CD4-positive, alpha-beta T cell (primary cell): ENCODE data around the gene SEMA4D. TPM values are rescaled to one million over a fixed set of nuclear protein-coding genes. Genes with fewer than 3 reads are reported as not detected.

Experiments used
- ATAC-seq: fragments of 200-7000 bp; cut with Tn5 transposase; one replicate; pipeline ENCODE4 v1.10.0; 2022; ENCODE audit warnings: mild to moderate bottlenecking; ENCODE audit not compliant: poor library complexity
- CTCF ChIA-PET: fragments of 350-600 bp; sonication (Branson Sonifier 250); formaldehyde crosslinking; loops from one replicate; lab custom pipeline; 2021; ENCODE audit warnings: antibody characterized with exemption, inconsistent platforms; lab: Charles Lee
- POLR2A ChIA-PET: fragments of 350-600 bp; sonication (Branson Sonifier 250); formaldehyde crosslinking; loops from one replicate; lab custom pipeline; 2021; ENCODE audit warnings: antibody characterized with exemption, inconsistent platforms; lab: Charles Lee
- DNase-seq, 14 experiments: peaks; one replicate each; pipeline ENCODE4 v3.0.0-alpha.2; 2013 to 2020; ENCODE audit warnings: mixed read lengths in 2 of 14
- H3K27ac ChIP-seq, 2 donors: one replicate each; pipeline versions ENCODE4 v1.5.1 to v1.7.0; 2013; ENCODE audit warnings: low read length in 2 of 2, low read depth in 1 of 2, mild to moderate bottlenecking in 1 of 2
- H3K27me3 ChIP-seq, 2 experiments: 1 replicate in 1 of 2; 2 replicates in 1 of 2; pipeline versions ENCODE4 v1.6.1 to v1.7.0; 2013; ENCODE audit warnings: low read length in 2 of 2, control low read depth in 1 of 2, mild to moderate bottlenecking in 1 of 2, moderate library complexity in 1 of 2; ENCODE audit not compliant: insufficient read depth in 2 of 2, control insufficient read depth in 1 of 2
- H3K36me3 ChIP-seq: one replicate; pipeline ENCODE4 v1.6.1; 2013; ENCODE audit warnings: low read length, control low read depth; ENCODE audit not compliant: insufficient read depth
- H3K4me1 ChIP-seq: one replicate; pipeline ENCODE4 v1.6.1; 2013; ENCODE audit warnings: low read length, control low read depth; ENCODE audit not compliant: insufficient read depth
- H3K4me3 ChIP-seq: one replicate; pipeline ENCODE4 v1.5.1; 2013; ENCODE audit warnings: mild to moderate bottlenecking, low read length, moderate library complexity
- H3K9me3 ChIP-seq, 2 experiments: 1 replicate in 1 of 2; 2 replicates in 1 of 2; pipeline versions ENCODE4 v1.6.1 to v1.7.0; 2013; ENCODE audit warnings: low read length in 2 of 2, mild to moderate bottlenecking in 2 of 2, control low read depth in 1 of 2, moderate library complexity in 1 of 2; ENCODE audit not compliant: control insufficient read depth in 1 of 2, insufficient read depth in 1 of 2
- H3K27ac Mint-ChIP-seq: one replicate; pipeline ENCODE4 v1.8.0; 2020; ENCODE audit warnings: mixed read lengths
- H3K27me3 Mint-ChIP-seq: one replicate; pipeline ENCODE4 v1.8.0; 2021; ENCODE audit warnings: mixed read lengths
- H3K36me3 Mint-ChIP-seq: one replicate; pipeline ENCODE4 v1.8.0; 2021; ENCODE audit warnings: low read depth, mixed read lengths
- H3K4me1 Mint-ChIP-seq: one replicate; pipeline ENCODE4 v1.8.0; 2021; ENCODE audit warnings: low read depth, mixed read lengths
- H3K4me3 Mint-ChIP-seq: one replicate; pipeline ENCODE4 v1.8.0; 2020; ENCODE audit warnings: mild to moderate bottlenecking, mixed read lengths
- H3K9me3 Mint-ChIP-seq: one replicate; pipeline ENCODE4 v1.8.0; 2020; ENCODE audit warnings: mixed read lengths
- intact Hi-C, 2 experiments: fragments of 100-400 bp; cut with DNase I in 1 of 2; cut with micrococcal nuclease in 1 of 2; formaldehyde crosslinking; loops; one replicate each; pipeline versions ENCODE4 v1.15.1 to v1.9.0; 2023 to 2025; cut with DNase I, micrococcal nuclease
- total RNA-seq, 174 experiments: library from RNA in 2 of 174; stranded (reverse) in 2 of 174; gene quantifications; one replicate each; pipeline ENCODE4 v1.2.3 and lab custom pipeline; 2021 to 2026
- TF ChIP-seq, protein P1 (sequence below): fragments of 200-600 bp; IDR thresholded peaks from one replicate; pipeline ENCODE4 v1.8.0; 2022; ENCODE audit warnings: antibody characterized with exemption, mild to moderate bottlenecking

Gene SEMA4D
- total RNA-seq, 2 experiments from 2014 or later: 399 to 430 TPM

GRCh38 chr9:89442981-89443814 is 54.7 kb downstream of the SEMA4D start:
- Mint-ChIP-seq H3K27ac (peak overlapping the region; percentile 96), H3K27me3 (no peaks in the 10 kb centered on the region), H3K4me1 (peaks cover 86% of the 10 kb centered on the region), H3K36me3 (peaks cover 79% of the 10 kb centered on the region), H3K4me3 (no peak overlapping the region), H3K9me3 (no peaks in the 10 kb centered on the region)
- TF ChIP-seq, protein P1, sequence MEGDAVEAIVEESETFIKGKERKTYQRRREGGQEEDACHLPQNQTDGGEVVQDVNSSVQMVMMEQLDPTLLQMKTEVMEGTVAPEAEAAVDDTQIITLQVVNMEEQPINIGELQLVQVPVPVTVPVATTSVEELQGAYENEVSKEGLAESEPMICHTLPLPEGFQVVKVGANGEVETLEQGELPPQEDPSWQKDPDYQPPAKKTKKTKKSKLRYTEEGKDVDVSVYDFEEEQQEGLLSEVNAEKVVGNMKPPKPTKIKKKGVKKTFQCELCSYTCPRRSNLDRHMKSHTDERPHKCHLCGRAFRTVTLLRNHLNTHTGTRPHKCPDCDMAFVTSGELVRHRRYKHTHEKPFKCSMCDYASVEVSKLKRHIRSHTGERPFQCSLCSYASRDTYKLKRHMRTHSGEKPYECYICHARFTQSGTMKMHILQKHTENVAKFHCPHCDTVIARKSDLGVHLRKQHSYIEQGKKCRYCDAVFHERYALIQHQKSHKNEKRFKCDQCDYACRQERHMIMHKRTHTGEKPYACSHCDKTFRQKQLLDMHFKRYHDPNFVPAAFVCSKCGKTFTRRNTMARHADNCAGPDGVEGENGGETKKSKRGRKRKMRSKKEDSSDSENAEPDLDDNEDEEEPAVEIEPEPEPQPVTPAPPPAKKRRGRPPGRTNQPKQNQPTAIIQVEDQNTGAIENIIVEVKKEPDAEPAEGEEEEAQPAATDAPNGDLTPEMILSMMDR: no peak
- H3K9me3 ChIP-seq: no peaks in the 10 kb centered on the region
- peak overlapping the region; percentile 66 to 71 for H3K27ac ChIP-seq
- H3K4me3 ChIP-seq: no peak overlapping the region
- peaks cover 66% of the 10 kb centered on the region for H3K36me3 ChIP-seq
- DNase-seq (peak in 2 of 14 experiments; percentile 49 to 60), ATAC-seq (no peak)
- no peaks in the 10 kb centered on the region for H3K27me3 ChIP-seq
- ChIA-PET CTCF (interaction anchor here (0.8 to 3.0 kb wide), 3 partner anchors 14 to 106 kb away, joined by 3 to 11 read pairs (median 7); no protein-coding TSS in a partner anchor), POLR2A (interaction anchor here (0.6 to 3.0 kb wide), 9 partner anchors 10 to 105 kb away, joined by 3 to 35 read pairs (median 7); no protein-coding TSS in a partner anchor)
- peaks cover 99% of the 10 kb centered on the region for H3K4me1 ChIP-seq
- intact Hi-C loops: loop anchor here in 1 of 2 experiments (5.0 kb wide), 1 partner anchor 39 kb away; no protein-coding TSS in a partner anchor

DNA sequence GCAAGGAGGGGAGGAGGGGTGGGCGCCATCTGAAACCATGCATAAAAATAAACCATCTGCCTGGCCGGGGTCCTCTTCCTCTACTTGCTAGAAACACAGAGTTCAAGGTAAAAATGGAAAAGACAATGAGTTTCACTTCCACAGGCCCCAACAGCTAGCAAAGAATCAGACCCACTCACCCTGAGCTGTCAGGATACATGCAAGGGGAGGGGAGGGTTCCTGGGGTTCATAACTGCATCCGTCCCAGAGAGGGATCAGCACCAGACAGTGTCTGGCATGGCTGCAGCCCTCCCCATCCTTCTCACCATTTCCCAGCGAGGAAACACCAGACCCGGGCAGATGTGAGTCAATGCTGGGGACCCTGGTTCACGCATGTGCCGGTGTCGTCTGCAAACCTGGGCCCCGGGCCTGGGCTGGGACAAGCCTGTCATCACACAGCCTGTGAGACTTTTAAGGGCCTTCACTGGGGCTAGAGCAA is 55.4 kb downstream of the SEMA4D start:
- Histone ChIP-seq H3K9me3 (no peaks in the 10 kb centered on the region), H3K4me1 (peaks cover 99% of the 10 kb centered on the region), H3K27me3 (no peaks in the 10 kb centered on the region), H3K36me3 (peaks cover 66% of the 10 kb centered on the region), H3K4me3 (no peak overlapping the region), H3K27ac (peak overlapping the region; percentile 37 to 51)
- TF ChIP-seq, protein P1: no peak
- Mint-ChIP-seq H3K27ac (peak overlapping the region; percentile 96), H3K27me3 (no peaks in the 10 kb centered on the region), H3K9me3 (no peaks in the 10 kb centered on the region), H3K4me3 (no peak overlapping the region), H3K36me3 (peaks cover 81% of the 10 kb centered on the region), H3K4me1 (peaks cover 89% of the 10 kb centered on the region)
- ChIA-PET POLR2A (interaction anchor here (0.6 to 3.0 kb wide), 4 partner anchors 14 to 106 kb away, joined by 3 to 35 read pairs (median 4); no protein-coding TSS in a partner anchor), CTCF (interaction anchor here (0.6 to 3.0 kb wide), 3 partner anchors 8 to 106 kb away, joined by 4 to 11 read pairs (median 7); no protein-coding TSS in a partner anchor)
- ATAC-seq: no peak
- peak in 2 of 14 experiments; percentile 23 to 53 for DNase-seq
- intact Hi-C loops: loop anchor here in 1 of 2 experiments (5.0 kb wide), 1 partner anchor 40 kb away; no protein-coding TSS in a partner anchor

GRCh38 chr9:89441986-89442385 is 55.9 kb downstream of the SEMA4D start:
- H3K36me3 Mint-ChIP-seq: peaks cover 81% of the 10 kb centered on the region
- H3K36me3 ChIP-seq: peaks cover 61% of the 10 kb centered on the region

More at GRCh38 chr9:89441986-89442385, 55.9 kb downstream of the SEMA4D start:
- ATAC-seq: no peak
- H3K27me3 Mint-ChIP-seq: no peaks in the 10 kb centered on the region
- peak overlapping the region; percentile 96 for H3K27ac Mint-ChIP-seq
- H3K4me3 ChIP-seq: no peak overlapping the region
- CTCF ChIA-PET: interaction anchor here (0.6 to 1.3 kb wide), 2 partner anchors 8 to 107 kb away, joined by 3 to 4 read pairs; no protein-coding TSS in a partner anchor
- H3K4me1 ChIP-seq: peaks cover 99% of the 10 kb centered on the region
- no peaks in the 10 kb centered on the region for H3K9me3 Mint-ChIP-seq
- POLR2A ChIA-PET: interaction anchor here (0.7 kb wide), 1 partner anchor 31 kb away, joined by 4 read pairs; no protein-coding TSS in a partner anchor
- TF ChIP-seq, protein P1: no peak
- DNase-seq: no peak
- H3K27me3 ChIP-seq: no peaks in the 10 kb centered on the region
- intact Hi-C loops: loop anchor here in 1 of 2 experiments (5.0 kb wide), 1 partner anchor 40 kb away; no protein-coding TSS in a partner anchor
- H3K4me1 Mint-ChIP-seq: peaks cover 89% of the 10 kb centered on the region
- H3K9me3 ChIP-seq: no peaks in the 10 kb centered on the region
- peak overlapping the region; percentile 37 to 51 for H3K27ac ChIP-seq
- no peak overlapping the region for H3K4me3 Mint-ChIP-seq
